GM10847 (cell line): ENCODE data around the gene GSAP.

Experiments
- POLR2A ChIP-seq: IDR thresholded peaks from 2 replicates; pipeline ENCODE4 v1.6.1; 2011; ENCODE audit not compliant: insufficient read length; ENCODE audit errors: extremely low read depth

Gene GSAP

DNA sequence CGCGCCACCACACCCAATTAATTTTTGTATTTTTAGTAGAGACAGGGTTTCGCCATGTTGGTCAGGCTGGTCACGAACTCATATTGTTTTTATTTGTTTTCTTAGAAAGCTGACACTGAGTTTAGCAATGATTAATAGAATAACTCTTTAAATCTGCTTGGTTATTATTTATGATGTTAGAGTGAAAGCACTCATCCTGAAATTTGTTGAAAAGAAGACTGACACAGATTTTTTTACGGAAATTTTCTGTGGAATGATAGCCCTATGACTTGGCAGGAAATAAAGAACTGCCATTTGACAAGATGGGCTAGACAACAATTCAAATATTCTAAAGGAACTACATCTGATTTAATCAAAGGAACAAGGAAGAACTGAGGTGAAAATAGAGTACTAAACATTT lies 4.3 kb upstream of the GSAP start:
- no peak for TF ChIP-seq POLR2A

DNA sequence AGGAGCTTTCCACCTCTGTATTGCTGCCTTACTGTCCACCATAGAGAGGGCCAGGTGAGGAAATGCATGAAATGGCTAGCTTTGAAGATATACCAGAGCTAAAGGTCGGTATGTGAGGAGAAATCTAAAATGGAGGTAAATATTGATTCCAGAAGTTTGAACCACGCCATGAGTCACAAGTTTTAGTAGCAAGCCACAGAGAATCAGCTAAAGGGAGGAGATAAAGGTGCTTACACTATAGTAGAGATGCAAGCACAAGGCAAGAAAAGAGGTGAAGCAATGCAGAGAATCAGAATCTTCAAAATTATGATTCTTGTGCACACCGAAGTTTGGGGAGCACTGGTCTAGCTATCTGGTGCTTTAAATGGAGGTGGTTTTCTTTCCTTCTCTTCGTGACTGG lies 3.0 kb upstream of the GSAP start:
- no peak for TF ChIP-seq POLR2A

DNA sequence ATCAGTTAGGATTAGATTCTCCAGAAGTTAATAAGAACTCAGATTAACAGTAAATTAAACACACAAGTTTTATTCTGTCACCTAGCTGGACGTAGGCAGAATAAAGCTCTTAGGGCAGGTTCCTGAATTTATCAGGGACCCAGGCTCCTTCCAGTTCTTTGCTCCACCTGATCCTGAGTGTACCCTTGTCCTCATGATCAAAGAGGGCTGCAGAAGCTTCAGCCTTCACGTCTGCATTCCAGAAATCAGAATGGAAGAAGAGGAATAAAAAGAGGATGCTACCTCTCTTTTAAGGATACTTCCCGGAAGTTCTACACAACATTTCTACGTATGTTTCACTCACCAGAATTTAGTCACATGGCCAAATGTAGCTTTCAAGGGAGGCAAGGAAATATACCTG lies 1.7 kb upstream of the GSAP start:
- no peak for TF ChIP-seq POLR2A

- no peak for TF ChIP-seq POLR2A
Observed at GRCh38 chr7:77416621-77417371, 647 bp upstream of the GSAP start.

- TF ChIP-seq POLR2A, result no peak
Observed at GRCh38 chr7:77415476-77415822, 700 bp downstream of the GSAP start.

GRCh38 chr7:77413861-77414424 lies 2.2 kb downstream of the GSAP start:
- TF ChIP-seq POLR2A, result no peak

DNA sequence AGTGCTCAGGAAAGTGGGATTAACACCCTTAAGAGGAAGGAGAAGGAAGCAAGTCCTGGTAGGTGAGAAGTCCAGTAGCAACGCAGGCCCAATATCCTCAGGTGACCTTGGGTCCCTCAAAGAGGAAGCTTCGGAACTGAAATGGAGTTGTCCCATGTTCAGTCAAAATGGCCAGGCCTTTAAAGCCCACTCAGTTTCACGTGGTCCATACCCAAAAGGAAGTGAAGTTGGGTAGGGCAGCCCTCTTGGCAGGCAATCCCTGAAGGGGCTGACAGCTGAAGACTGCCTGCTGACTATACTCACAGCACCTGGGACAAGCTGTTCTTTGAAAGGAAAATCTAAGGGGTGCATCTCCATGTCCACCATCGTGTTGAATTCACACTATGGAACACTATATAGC lies 3.0 kb downstream of the GSAP start:
- no peak for TF ChIP-seq POLR2A

- TF ChIP-seq POLR2A, result no peak
Observed at GRCh38 chr7:77409739-77410547, 6.2 kb downstream of the GSAP start.

DNA sequence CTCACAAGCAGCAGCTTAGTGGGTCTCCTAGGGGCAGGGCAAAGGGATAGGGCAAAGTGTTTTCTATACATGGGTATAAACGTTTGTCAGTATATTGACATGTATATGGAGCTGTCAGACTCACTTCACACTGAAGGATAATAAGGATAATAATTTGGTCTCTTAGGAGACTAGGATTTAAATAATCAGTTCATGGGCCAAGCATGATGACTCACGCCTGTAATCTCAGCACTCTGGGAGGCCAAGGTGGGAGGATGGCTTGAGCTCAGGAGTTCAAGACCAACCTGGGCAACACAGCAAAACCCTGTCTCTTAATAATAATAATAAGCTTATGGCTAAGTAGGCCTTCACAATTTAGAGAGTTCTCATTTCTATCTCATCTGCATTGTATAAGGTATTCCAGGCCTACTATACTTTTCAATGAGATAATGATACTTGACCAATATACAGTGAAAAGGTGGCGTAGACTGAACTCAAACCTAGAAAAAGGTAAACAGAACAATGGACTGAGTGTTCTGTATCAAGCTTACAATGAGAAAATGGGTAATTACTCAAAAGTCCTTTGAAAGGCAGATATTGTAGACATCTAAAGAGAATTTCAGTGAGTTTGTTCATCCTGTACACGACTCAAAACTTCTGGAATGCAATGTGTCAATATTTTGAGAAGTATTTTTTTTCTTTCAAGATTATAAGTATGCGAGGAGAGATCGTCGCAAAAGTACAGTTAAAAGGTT lies 7.0 kb downstream of the GSAP start:
- TF ChIP-seq POLR2A, result no peak

DNA sequence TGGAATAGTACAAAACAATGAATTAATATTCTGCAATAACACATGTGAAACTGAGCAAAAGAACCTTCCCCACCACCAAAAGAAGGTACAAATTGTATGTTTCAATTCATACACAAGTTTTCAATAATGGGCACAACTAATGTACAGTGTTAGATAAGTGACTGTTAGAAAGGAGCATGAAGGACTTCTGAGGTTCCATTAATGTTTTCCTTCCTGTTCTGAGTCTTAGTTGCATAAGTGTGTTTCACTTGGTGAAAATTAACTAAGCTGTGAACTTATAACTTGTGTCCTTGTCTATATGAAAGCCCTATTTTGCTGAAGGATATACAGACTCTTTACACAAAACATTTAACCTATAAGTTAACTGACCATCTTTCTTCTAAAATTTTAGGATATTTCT lies 8.2 kb downstream of the GSAP start:
- TF ChIP-seq POLR2A, result no peak

GRCh38 chr7:77406421-77406820 lies 9.7 kb downstream of the GSAP start:
- no peak for TF ChIP-seq POLR2A

- no peak for TF ChIP-seq POLR2A
Observed at GRCh38 chr7:77404641-77405040, 11.5 kb downstream of the GSAP start.

DNA sequence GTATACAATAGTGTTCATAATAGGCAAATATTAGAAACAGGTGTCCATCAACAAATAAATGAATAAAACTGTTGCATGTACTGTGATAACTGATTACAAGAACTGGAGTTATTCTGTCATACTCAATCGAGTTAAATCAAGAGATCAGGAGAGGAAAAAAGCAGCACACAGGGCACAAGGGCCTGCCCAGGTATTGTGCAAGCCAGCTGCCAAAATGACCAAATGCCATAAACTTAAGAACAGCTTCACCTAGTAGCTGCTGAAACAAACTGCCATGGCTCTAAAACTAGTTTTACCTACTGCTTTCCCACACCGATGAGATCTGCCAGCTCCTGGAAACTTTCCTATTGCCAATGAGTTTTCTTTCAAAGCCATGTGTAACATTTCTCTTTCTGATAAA lies 12.2 kb downstream of the GSAP start:
- no peak for TF ChIP-seq POLR2A

DNA sequence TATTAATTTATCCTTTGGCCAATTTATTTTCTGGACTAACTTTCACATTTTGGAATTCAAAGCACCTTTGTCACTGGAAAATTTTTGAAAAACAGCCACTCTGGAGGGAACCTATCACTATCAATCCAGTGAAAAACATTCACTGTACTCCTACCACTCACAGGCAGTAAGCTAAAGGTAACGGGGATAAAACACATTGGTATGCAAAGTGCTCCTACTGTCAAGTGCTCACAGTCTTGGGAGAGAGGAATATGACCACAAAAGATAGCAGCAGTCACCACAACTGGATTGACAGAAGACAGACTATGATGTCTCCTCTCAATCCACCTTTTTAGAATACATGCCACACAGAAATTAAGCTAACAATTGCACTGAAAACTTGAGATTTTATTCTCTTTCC lies 13.3 kb downstream of the GSAP start:
- no peak for TF ChIP-seq POLR2A

GRCh38 chr7:77401002-77401401 lies 15.1 kb downstream of the GSAP start:
- TF ChIP-seq POLR2A, result no peak

- TF ChIP-seq POLR2A, result no peak
Observed at GRCh38 chr7:77399816-77400215, 16.3 kb downstream of the GSAP start.
